Left ventricle myocardium inferior (tissue), 1 donor: ENCODE measurements around the gene PPME1. TPM values are rescaled to one million over a fixed set of nuclear protein-coding genes. Genes with fewer than 3 reads are reported as not detected.

Experiments
- DNase-seq: peaks from one replicate; pipeline ENCODE4 v3.0.0-alpha.2; 2020
- H3K27ac ChIP-seq: fragments of 200-600 bp; replicated peaks from 2 replicates; pipeline ENCODE4 v1.8.0; 2021
- H3K27me3 ChIP-seq: fragments of 200-600 bp; 2 replicates; pipeline ENCODE4 v1.8.0; 2021; ENCODE audit warnings: low read depth
- H3K36me3 ChIP-seq: fragments of 200-600 bp; 2 replicates; pipeline ENCODE4 v1.8.0; 2021
- H3K4me1 ChIP-seq: fragments of 200-600 bp; 2 replicates; pipeline ENCODE4 v1.8.0; 2021
- H3K4me3 ChIP-seq: fragments of 200-600 bp; 2 replicates; pipeline ENCODE4 v1.8.0; 2021; ENCODE audit warnings: mild to moderate bottlenecking, moderate library complexity
- H3K9me3 ChIP-seq: fragments of 200-600 bp; replicated peaks from 2 replicates; pipeline ENCODE4 v1.8.0; 2021
- CTCF ChIP-seq: fragments of 200-600 bp; IDR thresholded peaks from 2 replicates; pipeline ENCODE4 v1.8.0; 2021; ENCODE audit warnings: antibody characterized with exemption, mild to moderate bottlenecking, borderline replicate concordance
- intact Hi-C: fragments of 100-400 bp; cut with micrococcal nuclease; formaldehyde crosslinking; loops from one replicate; pipeline ENCODE4 v1.11.0; 2022
- total RNA-seq: library from RNA; stranded (reverse); fragmentation: NEBNext Ultra II Directional; extraction: Animal tissue kit (Norgen Biotek cat#: 25700); gene quantifications from one replicate; pipeline ENCODE4 v1.2.1, GENCODE V29; 2021
- donor health status: DM: no; HTN: yes; CAD: no; lungs with severe emphysema.

Gene PPME1
- total RNA-seq, 1 donor from 2014 or later: 29.7 TPM

- Histone ChIP-seq H3K36me3 (peaks cover 58% of the 10 kb centered on the region), H3K27ac (no peak overlapping the region), H3K27me3 (no peaks in the 10 kb centered on the region), H3K4me1 (peaks cover 7% of the 10 kb centered on the region), H3K9me3 (no peaks in the 10 kb centered on the region), H3K4me3 (no peak overlapping the region)
- intact Hi-C loops: no loop called here
- DNase-seq: no peak
- no peak for TF ChIP-seq CTCF
Measured at GRCh38 chr11:74162681-74163467, 8.2 kb upstream of the PPME1 start.

- intact Hi-C loops: no loop called here
- no peak overlapping the region for H3K27ac ChIP-seq
- no peaks in the 10 kb centered on the region for H3K9me3 ChIP-seq
- H3K36me3 ChIP-seq: peaks cover 46% of the 10 kb centered on the region
- TF ChIP-seq CTCF: no peak
- no peaks in the 10 kb centered on the region for H3K27me3 ChIP-seq
- no peak for DNase-seq
- peaks cover 47% of the 10 kb centered on the region for H3K4me1 ChIP-seq
- H3K4me3 ChIP-seq: no peak overlapping the region
Measured at GRCh38 chr11:74168838-74169237, 2.3 kb upstream of the PPME1 start.

GRCh38 chr11:74169738-74170458, 1.2 kb upstream of the PPME1 start:
- Histone ChIP-seq H3K36me3 (peaks cover 35% of the 10 kb centered on the region), H3K4me3 (peak overlapping the region; percentile 73), H3K9me3 (no peaks in the 10 kb centered on the region), H3K27me3 (no peaks in the 10 kb centered on the region), H3K4me1 (peaks cover 53% of the 10 kb centered on the region), H3K27ac (peak overlapping the region; percentile 92)
- intact Hi-C loops: no loop called here
- DNase-seq: no peak
- TF ChIP-seq CTCF: no peak

GRCh38 chr11:74171630-74171968, 510 bp downstream of the PPME1 start:
- H3K4me1 ChIP-seq: peaks cover 53% of the 10 kb centered on the region
- no peaks in the 10 kb centered on the region for H3K9me3 ChIP-seq
- peak overlapping the region; percentile 92 for H3K27ac ChIP-seq
- intact Hi-C loops: no loop called here
- H3K4me3 ChIP-seq: peak overlapping the region; percentile 73
- DNase-seq: no peak
- no peaks in the 10 kb centered on the region for H3K27me3 ChIP-seq
- H3K36me3 ChIP-seq: peaks cover 18% of the 10 kb centered on the region
- no peak for TF ChIP-seq CTCF

GRCh38 chr11:74171997-74172396, 908 bp downstream of the PPME1 start:
- DNase-seq: no peak
- TF ChIP-seq CTCF: no peak
- H3K36me3 ChIP-seq: peaks cover 14% of the 10 kb centered on the region
- no peaks in the 10 kb centered on the region for H3K27me3 ChIP-seq
- peaks cover 53% of the 10 kb centered on the region for H3K4me1 ChIP-seq
- H3K9me3 ChIP-seq: no peaks in the 10 kb centered on the region
- H3K27ac ChIP-seq: peak overlapping the region; percentile 92
- H3K4me3 ChIP-seq: peak overlapping the region; percentile 73
- intact Hi-C loops: no loop called here
